WTC11 (cell line): Measurements from ENCODE around the gene NEURL3. TPM values are rescaled to one million over a fixed set of nuclear protein-coding genes. Genes with fewer than 3 reads are reported as not detected.

Experiments used
- ATAC-seq: fragments of 200-7000 bp; cut with Tn5 transposase; 2 replicates; pipeline ENCODE4 v1.10.0; 2021; ENCODE audit warnings: mild to moderate bottlenecking, moderate library complexity
- CTCF ChIA-PET: fragments of 300-600 bp; sonication (Branson Sonifier 250); formaldehyde crosslinking; loops from one replicate; lab custom pipeline; 2021; ENCODE audit warnings: antibody characterized with exemption; lab: Charles Lee
- POLR2A ChIA-PET: fragments of 350-600 bp; sonication (Branson Sonifier 250); formaldehyde crosslinking; loops from one replicate; lab custom pipeline; 2021; ENCODE audit warnings: antibody characterized with exemption; lab: Charles Lee
- DNase-seq: peaks from one replicate; pipeline ENCODE4 v3.0.0; 2021; ENCODE audit warnings: low spot score
- H3K27ac Mint-ChIP-seq: 2 replicates; pipeline ENCODE4 v1.8.0; 2021; ENCODE audit warnings: mixed read lengths
- H3K27me3 Mint-ChIP-seq: 2 replicates; pipeline ENCODE4 v1.8.0; 2021; ENCODE audit warnings: low read depth, mild to moderate bottlenecking, moderate library complexity, mixed read lengths
- H3K36me3 Mint-ChIP-seq: 2 replicates; pipeline ENCODE4 v1.8.0; 2021; ENCODE audit warnings: mixed read lengths
- H3K4me1 Mint-ChIP-seq: 2 replicates; pipeline ENCODE4 v1.8.0; 2022; ENCODE audit warnings: mixed read lengths
- H3K4me3 Mint-ChIP-seq: 2 replicates; pipeline ENCODE4 v1.8.0; 2021; ENCODE audit warnings: mild to moderate bottlenecking, moderate library complexity, mixed read lengths
- H3K9me3 Mint-ChIP-seq: 2 replicates; pipeline ENCODE4 v1.8.0; 2021; ENCODE audit warnings: mixed read lengths
- CBFB ChIP-seq: sonication (generic); formaldehyde crosslinking; IDR thresholded peaks from 2 replicates; pipeline ENCODE4 v1.8.1; 2022; ENCODE audit warnings: mild to moderate bottlenecking, low read depth, missing genetic modification reagents
- ELF4 ChIP-seq: sonication (generic); formaldehyde crosslinking; IDR thresholded peaks from 2 replicates; pipeline ENCODE4 v1.8.1; 2022; ENCODE audit warnings: low read depth, mild to moderate bottlenecking, moderate library complexity, missing genetic modification reagents
- FOXP1 ChIP-seq: sonication (generic); formaldehyde crosslinking; IDR thresholded peaks from 2 replicates; pipeline ENCODE4 v1.8.0; 2022; ENCODE audit warnings: missing genetic modification reagents, mild to moderate bottlenecking, moderate library complexity, borderline replicate concordance
- NFATC4 ChIP-seq: fragments of 250-450 bp; sonication (Bioruptor Pico); IDR thresholded peaks from 2 replicates; pipeline ENCODE4 v1.9.0; 2021; ENCODE audit warnings: mild to moderate bottlenecking
- SMAD3 ChIP-seq: sonication (generic); formaldehyde crosslinking; IDR thresholded peaks from 2 replicates; pipeline ENCODE4 v1.8.0; 2022; ENCODE audit warnings: missing genetic modification reagents, mild to moderate bottlenecking, borderline replicate concordance
- TCF7 ChIP-seq: sonication (generic); formaldehyde crosslinking; IDR thresholded peaks from 2 replicates; pipeline ENCODE4 v1.8.0; 2022; ENCODE audit warnings: mild to moderate bottlenecking, low read depth, missing genetic modification reagents, moderate library complexity
- ZNF121 ChIP-seq: sonication (generic); formaldehyde crosslinking; IDR thresholded peaks from 2 replicates; pipeline ENCODE4 v1.8.0; 2023; ENCODE audit warnings: missing genetic modification reagents
- ZNF219 ChIP-seq: sonication (generic); formaldehyde crosslinking; IDR thresholded peaks from 2 replicates; pipeline ENCODE4 v1.8.0; 2023; ENCODE audit warnings: missing genetic modification reagents, mild to moderate bottlenecking, borderline replicate concordance
- ZNF396 ChIP-seq: fragments of 250-450 bp; sonication (Bioruptor Pico); IDR thresholded peaks from 2 replicates; pipeline ENCODE4 v1.8.0; 2021; ENCODE audit warnings: mild to moderate bottlenecking, moderate library complexity, borderline replicate concordance
- ZNF671 ChIP-seq: fragments of 250-450 bp; sonication (Bioruptor Pico); IDR thresholded peaks from 2 replicates; pipeline ENCODE4 v1.8.0; 2021; ENCODE audit warnings: mild to moderate bottlenecking
- total RNA-seq: library from RNA; stranded (reverse); gene quantifications from 3 replicates; pipeline ENCODE4 v1.2.3, GENCODE V29; 2021
- TF ChIP-seq, protein P1 (sequence below): sonication (generic); formaldehyde crosslinking; IDR thresholded peaks from 2 replicates; pipeline ENCODE4 v1.8.1; 2022; ENCODE audit warnings: low read depth, missing genetic modification reagents, borderline replicate concordance
- TF ChIP-seq, protein P2 (sequence below): sonication (generic); formaldehyde crosslinking; IDR thresholded peaks from 2 replicates; pipeline ENCODE4 v1.8.0; 2022; ENCODE audit warnings: mild to moderate bottlenecking, missing genetic modification reagents
- TF ChIP-seq, protein P3 (sequence below): sonication (generic); formaldehyde crosslinking; IDR thresholded peaks from 2 replicates; pipeline ENCODE4 v1.8.1; 2023; ENCODE audit warnings: mild to moderate bottlenecking, missing genetic modification reagents, moderate library complexity
- TF ChIP-seq, protein P4 (sequence below): fragments of 250-450 bp; sonication (Bioruptor Pico); IDR thresholded peaks from 2 replicates; pipeline ENCODE4 v1.9.0; 2021; ENCODE audit warnings: mild to moderate bottlenecking
- TF ChIP-seq, protein P5 (sequence below): sonication (generic); formaldehyde crosslinking; conservative IDR thresholded peaks from 2 replicates; pipeline ENCODE4 v1.8.1; 2022; ENCODE audit warnings: mild to moderate bottlenecking, missing genetic modification reagents
- TF ChIP-seq, protein P6 (sequence below): fragments of 250-450 bp; sonication (Bioruptor Pico); IDR thresholded peaks from 2 replicates; pipeline ENCODE4 v1.9.0; 2021; ENCODE audit warnings: mild to moderate bottlenecking, borderline replicate concordance
- TF ChIP-seq, protein P7 (sequence below): fragments of 200-600 bp; IDR thresholded peaks from 2 replicates; pipeline ENCODE4 v1.8.0; 2022; ENCODE audit warnings: antibody characterized with exemption

Gene NEURL3
- total RNA-seq, 1 experiment from 2014 or later, result not detected

DNA sequence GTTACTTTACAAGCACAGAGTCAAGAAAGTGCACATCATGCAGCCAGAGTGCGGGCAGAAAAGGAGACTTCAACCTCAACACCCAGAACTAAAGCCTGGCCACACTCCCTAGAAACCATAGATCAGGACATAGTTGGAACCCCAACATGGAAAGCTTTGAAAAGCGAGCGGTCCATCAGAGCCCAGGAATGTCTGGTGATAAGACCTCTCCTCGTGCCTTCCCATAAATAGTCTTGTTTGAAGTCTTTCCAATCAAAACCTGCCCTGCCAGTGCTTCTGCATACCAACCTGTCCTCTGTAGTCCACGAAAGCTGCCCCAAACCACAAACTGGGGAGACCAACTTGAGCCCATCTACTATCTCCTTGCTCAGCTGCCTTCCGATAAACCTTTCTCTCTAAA is 55.5 kb downstream of the NEURL3 start:
- H3K27me3 Mint-ChIP-seq, result no peaks in the 10 kb centered on the region; the same call in 1 of the 2 replicates
- peaks cover 10% of the 10 kb centered on the region for H3K9me3 Mint-ChIP-seq
- DNase-seq (no peak), ATAC-seq (no peak)
- POLR2A ChIA-PET, result no interaction called here
- no peak overlapping the region for H3K27ac Mint-ChIP-seq
- TF ChIP-seq, protein P1, sequence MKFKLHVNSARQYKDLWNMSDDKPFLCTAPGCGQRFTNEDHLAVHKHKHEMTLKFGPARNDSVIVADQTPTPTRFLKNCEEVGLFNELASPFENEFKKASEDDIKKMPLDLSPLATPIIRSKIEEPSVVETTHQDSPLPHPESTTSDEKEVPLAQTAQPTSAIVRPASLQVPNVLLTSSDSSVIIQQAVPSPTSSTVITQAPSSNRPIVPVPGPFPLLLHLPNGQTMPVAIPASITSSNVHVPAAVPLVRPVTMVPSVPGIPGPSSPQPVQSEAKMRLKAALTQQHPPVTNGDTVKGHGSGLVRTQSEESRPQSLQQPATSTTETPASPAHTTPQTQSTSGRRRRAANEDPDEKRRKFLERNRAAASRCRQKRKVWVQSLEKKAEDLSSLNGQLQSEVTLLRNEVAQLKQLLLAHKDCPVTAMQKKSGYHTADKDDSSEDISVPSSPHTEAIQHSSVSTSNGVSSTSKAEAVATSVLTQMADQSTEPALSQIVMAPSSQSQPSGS, result no peak
- no peak for TF ChIP-seq ZNF671 (CRISPR knock-in tag)
- TF ChIP-seq, protein P2, sequence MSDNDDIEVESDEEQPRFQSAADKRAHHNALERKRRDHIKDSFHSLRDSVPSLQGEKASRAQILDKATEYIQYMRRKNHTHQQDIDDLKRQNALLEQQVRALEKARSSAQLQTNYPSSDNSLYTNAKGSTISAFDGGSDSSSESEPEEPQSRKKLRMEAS (CRISPR knock-in tag), result no peak
- no peak for TF ChIP-seq NFATC4 (CRISPR knock-in tag)
- TF ChIP-seq FOXP1 (CRISPR knock-in tag), result no peak
- no peak overlapping the region for H3K4me3 Mint-ChIP-seq
- CTCF ChIA-PET, result interaction anchor here (1.3 kb wide), 2 partner anchors 19 to 60 kb away, joined by 3 to 5 read pairs; no protein-coding TSS in a partner anchor
- H3K36me3 Mint-ChIP-seq, result no peaks in the 10 kb centered on the region
- H3K4me1 Mint-ChIP-seq, result no peaks in the 10 kb centered on the region

DNA sequence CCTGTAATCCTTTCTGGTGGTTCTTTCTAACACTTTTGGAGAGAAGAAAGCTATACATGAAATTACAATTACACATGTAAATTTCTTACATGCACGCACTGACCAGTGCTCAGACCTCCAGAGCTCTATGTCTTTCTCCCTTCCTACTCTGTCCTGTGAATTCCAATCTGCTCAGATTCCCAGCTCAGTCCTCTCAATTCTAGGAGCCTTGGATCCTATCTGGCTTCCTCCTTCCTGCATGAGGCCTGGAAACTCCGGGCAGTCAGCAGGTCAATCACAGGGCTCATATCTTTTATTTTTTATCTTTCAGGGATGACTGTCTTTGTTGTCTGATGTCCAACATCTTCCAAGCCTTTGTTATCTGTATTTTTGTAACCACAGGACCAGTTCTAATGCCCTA is 56.0 kb downstream of the NEURL3 start:
- H3K9me3 Mint-ChIP-seq, result peaks cover 10% of the 10 kb centered on the region
- H3K4me1 Mint-ChIP-seq, result no peaks in the 10 kb centered on the region

More for the DNA sequence above, 56.0 kb downstream of the NEURL3 start:
- ATAC-seq (no peak), DNase-seq (no peak)
- ChIA-PET POLR2A (no interaction called here), CTCF (interaction anchor here (1.3 kb wide), 2 partner anchors 18 to 60 kb away, joined by 3 to 5 read pairs; no protein-coding TSS in a partner anchor)
- Mint-ChIP-seq H3K27me3 (no peaks in the 10 kb centered on the region; the same call in 1 of the 2 replicates), H3K36me3 (no peaks in the 10 kb centered on the region), H3K4me3 (no peak overlapping the region), H3K27ac (no peak overlapping the region)
- TF ChIP-seq, protein P3, sequence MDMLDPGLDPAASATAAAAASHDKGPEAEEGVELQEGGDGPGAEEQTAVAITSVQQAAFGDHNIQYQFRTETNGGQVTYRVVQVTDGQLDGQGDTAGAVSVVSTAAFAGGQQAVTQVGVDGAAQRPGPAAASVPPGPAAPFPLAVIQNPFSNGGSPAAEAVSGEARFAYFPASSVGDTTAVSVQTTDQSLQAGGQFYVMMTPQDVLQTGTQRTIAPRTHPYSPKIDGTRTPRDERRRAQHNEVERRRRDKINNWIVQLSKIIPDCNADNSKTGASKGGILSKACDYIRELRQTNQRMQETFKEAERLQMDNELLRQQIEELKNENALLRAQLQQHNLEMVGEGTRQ, result no peak
- TF ChIP-seq ZNF219 (CRISPR knock-in tag), result no peak
- TF ChIP-seq, protein P4, sequence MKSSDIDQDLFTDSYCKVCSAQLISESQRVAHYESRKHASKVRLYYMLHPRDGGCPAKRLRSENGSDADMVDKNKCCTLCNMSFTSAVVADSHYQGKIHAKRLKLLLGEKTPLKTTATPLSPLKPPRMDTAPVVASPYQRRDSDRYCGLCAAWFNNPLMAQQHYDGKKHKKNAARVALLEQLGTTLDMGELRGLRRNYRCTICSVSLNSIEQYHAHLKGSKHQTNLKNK, result no peak
- no peak for TF ChIP-seq ELF4 (CRISPR knock-in tag)
- no peak for TF ChIP-seq TCF7 (CRISPR knock-in tag)
- no peak for TF ChIP-seq SMAD3 (CRISPR knock-in tag)
- no peak for TF ChIP-seq CBFB (CRISPR knock-in tag)
- no peak for TF ChIP-seq ZNF121 (CRISPR knock-in tag)
- TF ChIP-seq, protein P5, sequence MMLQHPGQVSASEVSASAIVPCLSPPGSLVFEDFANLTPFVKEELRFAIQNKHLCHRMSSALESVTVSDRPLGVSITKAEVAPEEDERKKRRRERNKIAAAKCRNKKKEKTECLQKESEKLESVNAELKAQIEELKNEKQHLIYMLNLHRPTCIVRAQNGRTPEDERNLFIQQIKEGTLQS, result no peak
- TF ChIP-seq, protein P6, sequence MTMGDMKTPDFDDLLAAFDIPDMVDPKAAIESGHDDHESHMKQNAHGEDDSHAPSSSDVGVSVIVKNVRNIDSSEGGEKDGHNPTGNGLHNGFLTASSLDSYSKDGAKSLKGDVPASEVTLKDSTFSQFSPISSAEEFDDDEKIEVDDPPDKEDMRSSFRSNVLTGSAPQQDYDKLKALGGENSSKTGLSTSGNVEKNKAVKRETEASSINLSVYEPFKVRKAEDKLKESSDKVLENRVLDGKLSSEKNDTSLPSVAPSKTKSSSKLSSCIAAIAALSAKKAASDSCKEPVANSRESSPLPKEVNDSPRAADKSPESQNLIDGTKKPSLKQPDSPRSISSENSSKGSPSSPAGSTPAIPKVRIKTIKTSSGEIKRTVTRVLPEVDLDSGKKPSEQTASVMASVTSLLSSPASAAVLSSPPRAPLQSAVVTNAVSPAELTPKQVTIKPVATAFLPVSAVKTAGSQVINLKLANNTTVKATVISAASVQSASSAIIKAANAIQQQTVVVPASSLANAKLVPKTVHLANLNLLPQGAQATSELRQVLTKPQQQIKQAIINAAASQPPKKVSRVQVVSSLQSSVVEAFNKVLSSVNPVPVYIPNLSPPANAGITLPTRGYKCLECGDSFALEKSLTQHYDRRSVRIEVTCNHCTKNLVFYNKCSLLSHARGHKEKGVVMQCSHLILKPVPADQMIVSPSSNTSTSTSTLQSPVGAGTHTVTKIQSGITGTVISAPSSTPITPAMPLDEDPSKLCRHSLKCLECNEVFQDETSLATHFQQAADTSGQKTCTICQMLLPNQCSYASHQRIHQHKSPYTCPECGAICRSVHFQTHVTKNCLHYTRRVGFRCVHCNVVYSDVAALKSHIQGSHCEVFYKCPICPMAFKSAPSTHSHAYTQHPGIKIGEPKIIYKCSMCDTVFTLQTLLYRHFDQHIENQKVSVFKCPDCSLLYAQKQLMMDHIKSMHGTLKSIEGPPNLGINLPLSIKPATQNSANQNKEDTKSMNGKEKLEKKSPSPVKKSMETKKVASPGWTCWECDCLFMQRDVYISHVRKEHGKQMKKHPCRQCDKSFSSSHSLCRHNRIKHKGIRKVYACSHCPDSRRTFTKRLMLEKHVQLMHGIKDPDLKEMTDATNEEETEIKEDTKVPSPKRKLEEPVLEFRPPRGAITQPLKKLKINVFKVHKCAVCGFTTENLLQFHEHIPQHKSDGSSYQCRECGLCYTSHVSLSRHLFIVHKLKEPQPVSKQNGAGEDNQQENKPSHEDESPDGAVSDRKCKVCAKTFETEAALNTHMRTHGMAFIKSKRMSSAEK (CRISPR knock-in tag), result no peak
- TF ChIP-seq, protein P7, sequence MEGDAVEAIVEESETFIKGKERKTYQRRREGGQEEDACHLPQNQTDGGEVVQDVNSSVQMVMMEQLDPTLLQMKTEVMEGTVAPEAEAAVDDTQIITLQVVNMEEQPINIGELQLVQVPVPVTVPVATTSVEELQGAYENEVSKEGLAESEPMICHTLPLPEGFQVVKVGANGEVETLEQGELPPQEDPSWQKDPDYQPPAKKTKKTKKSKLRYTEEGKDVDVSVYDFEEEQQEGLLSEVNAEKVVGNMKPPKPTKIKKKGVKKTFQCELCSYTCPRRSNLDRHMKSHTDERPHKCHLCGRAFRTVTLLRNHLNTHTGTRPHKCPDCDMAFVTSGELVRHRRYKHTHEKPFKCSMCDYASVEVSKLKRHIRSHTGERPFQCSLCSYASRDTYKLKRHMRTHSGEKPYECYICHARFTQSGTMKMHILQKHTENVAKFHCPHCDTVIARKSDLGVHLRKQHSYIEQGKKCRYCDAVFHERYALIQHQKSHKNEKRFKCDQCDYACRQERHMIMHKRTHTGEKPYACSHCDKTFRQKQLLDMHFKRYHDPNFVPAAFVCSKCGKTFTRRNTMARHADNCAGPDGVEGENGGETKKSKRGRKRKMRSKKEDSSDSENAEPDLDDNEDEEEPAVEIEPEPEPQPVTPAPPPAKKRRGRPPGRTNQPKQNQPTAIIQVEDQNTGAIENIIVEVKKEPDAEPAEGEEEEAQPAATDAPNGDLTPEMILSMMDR, result no peak
- no peak for TF ChIP-seq ZNF396 (CRISPR knock-in tag)
